Liver (tissue), 3 donors: ENCODE data around the gene ZNF652.

ENCODE experiments used
- EGR1 ChIP-seq, 2 donors: IDR thresholded peaks; 2 replicates each; pipeline ENCODE4 v1.6.1; 2016 to 2018; ENCODE audit warnings: antibody characterized with exemption in 2 of 2, low read depth in 2 of 2
- JUND ChIP-seq, 2 donors: IDR thresholded peaks; 2 replicates each; pipeline ENCODE4 v1.6.1; 2016; ENCODE audit warnings: antibody characterized with exemption in 2 of 2
- MAX ChIP-seq: IDR thresholded peaks from 2 replicates; pipeline ENCODE4 v1.6.1; 2016; ENCODE audit warnings: antibody characterized with exemption
- RAD21 ChIP-seq, 2 donors: IDR thresholded peaks; 2 replicates each; pipeline ENCODE4 v1.6.1; 2016; ENCODE audit warnings: antibody characterized with exemption in 2 of 2, mild to moderate bottlenecking in 2 of 2
- RXRA ChIP-seq, 2 donors: IDR thresholded peaks; 2 replicates each; pipeline ENCODE4 v1.6.1; 2017 to 2018; ENCODE audit warnings: antibody characterized with exemption in 2 of 2, mild to moderate bottlenecking in 1 of 2
- TAF1 ChIP-seq: conservative IDR thresholded peaks from 2 replicates; pipeline ENCODE4 v1.6.1; 2016; ENCODE audit warnings: antibody characterized with exemption, mild to moderate bottlenecking
- YY1 ChIP-seq: IDR thresholded peaks from 2 replicates; pipeline ENCODE4 v1.6.1; 2016; ENCODE audit warnings: antibody characterized with exemption, mild to moderate bottlenecking
- ZBTB33 ChIP-seq: IDR thresholded peaks from 2 replicates; pipeline ENCODE4 v1.6.1; 2016; ENCODE audit warnings: antibody characterized with exemption
- TF ChIP-seq, protein P1 (sequence below): fragments of 150-350 bp; IDR thresholded peaks from 2 replicates; pipeline ENCODE4 v1.5.1; 2017; ENCODE audit warnings: improper control_type of control experiment, low read depth, low read length; ENCODE audit not compliant: missing input control
- TF ChIP-seq, protein P2 (sequence below): IDR thresholded peaks from 2 replicates; pipeline ENCODE4 v1.6.1; 2016; ENCODE audit warnings: antibody characterized with exemption, mild to moderate bottlenecking
- TF ChIP-seq, protein P3 (sequence below): IDR thresholded peaks from 2 replicates; pipeline ENCODE4 v1.6.1; 2016; ENCODE audit warnings: antibody characterized with exemption
- donor health status: healthy.
- donor health status: healthy.

DNA sequence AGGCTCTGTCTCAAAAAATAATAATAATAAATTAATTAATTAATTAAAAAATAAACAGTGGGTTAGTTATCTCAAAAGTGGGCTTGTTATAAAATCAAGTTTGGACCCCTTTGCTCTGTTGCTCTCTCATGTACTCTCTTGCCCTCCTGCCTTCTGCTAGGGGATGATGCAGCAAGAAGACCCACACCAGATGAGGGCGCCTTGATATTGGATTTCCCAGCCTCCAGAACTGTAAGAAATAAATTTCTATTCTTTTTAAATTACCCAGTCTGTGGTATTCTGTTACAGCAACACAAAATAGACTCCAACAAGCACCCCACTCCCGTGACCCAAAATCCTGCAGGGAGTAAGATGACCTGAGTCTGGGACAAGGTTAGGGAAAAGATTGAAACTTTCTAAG lies 2.1 kb upstream of the ZNF652 start:
- TF ChIP-seq TAF1 (no peak), RXRA (IDR thresholded peaks at IDR 0.05) (no peak), YY1 (no peak), JUND (IDR thresholded peaks at IDR 0.05) (no peak), RAD21 (IDR thresholded peaks at IDR 0.05) (no peak), EGR1 (IDR thresholded peaks at IDR 0.05; ENCODE audit: low read depth in 2 of 2) (no peak), ZBTB33 (no peak), MAX (no peak)
- TF ChIP-seq, protein P1, sequence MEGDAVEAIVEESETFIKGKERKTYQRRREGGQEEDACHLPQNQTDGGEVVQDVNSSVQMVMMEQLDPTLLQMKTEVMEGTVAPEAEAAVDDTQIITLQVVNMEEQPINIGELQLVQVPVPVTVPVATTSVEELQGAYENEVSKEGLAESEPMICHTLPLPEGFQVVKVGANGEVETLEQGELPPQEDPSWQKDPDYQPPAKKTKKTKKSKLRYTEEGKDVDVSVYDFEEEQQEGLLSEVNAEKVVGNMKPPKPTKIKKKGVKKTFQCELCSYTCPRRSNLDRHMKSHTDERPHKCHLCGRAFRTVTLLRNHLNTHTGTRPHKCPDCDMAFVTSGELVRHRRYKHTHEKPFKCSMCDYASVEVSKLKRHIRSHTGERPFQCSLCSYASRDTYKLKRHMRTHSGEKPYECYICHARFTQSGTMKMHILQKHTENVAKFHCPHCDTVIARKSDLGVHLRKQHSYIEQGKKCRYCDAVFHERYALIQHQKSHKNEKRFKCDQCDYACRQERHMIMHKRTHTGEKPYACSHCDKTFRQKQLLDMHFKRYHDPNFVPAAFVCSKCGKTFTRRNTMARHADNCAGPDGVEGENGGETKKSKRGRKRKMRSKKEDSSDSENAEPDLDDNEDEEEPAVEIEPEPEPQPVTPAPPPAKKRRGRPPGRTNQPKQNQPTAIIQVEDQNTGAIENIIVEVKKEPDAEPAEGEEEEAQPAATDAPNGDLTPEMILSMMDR, result no peak
- TF ChIP-seq, protein P2, sequence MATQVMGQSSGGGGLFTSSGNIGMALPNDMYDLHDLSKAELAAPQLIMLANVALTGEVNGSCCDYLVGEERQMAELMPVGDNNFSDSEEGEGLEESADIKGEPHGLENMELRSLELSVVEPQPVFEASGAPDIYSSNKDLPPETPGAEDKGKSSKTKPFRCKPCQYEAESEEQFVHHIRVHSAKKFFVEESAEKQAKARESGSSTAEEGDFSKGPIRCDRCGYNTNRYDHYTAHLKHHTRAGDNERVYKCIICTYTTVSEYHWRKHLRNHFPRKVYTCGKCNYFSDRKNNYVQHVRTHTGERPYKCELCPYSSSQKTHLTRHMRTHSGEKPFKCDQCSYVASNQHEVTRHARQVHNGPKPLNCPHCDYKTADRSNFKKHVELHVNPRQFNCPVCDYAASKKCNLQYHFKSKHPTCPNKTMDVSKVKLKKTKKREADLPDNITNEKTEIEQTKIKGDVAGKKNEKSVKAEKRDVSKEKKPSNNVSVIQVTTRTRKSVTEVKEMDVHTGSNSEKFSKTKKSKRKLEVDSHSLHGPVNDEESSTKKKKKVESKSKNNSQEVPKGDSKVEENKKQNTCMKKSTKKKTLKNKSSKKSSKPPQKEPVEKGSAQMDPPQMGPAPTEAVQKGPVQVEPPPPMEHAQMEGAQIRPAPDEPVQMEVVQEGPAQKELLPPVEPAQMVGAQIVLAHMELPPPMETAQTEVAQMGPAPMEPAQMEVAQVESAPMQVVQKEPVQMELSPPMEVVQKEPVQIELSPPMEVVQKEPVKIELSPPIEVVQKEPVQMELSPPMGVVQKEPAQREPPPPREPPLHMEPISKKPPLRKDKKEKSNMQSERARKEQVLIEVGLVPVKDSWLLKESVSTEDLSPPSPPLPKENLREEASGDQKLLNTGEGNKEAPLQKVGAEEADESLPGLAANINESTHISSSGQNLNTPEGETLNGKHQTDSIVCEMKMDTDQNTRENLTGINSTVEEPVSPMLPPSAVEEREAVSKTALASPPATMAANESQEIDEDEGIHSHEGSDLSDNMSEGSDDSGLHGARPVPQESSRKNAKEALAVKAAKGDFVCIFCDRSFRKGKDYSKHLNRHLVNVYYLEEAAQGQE, result no peak
- TF ChIP-seq, protein P3, sequence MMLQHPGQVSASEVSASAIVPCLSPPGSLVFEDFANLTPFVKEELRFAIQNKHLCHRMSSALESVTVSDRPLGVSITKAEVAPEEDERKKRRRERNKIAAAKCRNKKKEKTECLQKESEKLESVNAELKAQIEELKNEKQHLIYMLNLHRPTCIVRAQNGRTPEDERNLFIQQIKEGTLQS, result no peak
